Skeletal muscle tissue (tissue), 4 donors: Measurements from ENCODE around the gene ASF1A. TPM values are rescaled to one million over a fixed set of nuclear protein-coding genes. Genes with fewer than 3 reads are reported as not detected.

Source experiments
- H3K27ac ChIP-seq: one replicate; pipeline ENCODE4 v1.7.0; 2013; ENCODE audit warnings: mild to moderate bottlenecking, low read depth, low read length, inconsistent platforms
- H3K27me3 ChIP-seq, 3 donors: one replicate each; pipeline ENCODE4 v1.7.0; 2013; ENCODE audit warnings: low read length in 3 of 3; ENCODE audit not compliant: control insufficient read depth in 3 of 3, insufficient read depth in 3 of 3
- H3K36me3 ChIP-seq, 3 donors: one replicate each; pipeline ENCODE4 v1.7.0; 2013; ENCODE audit warnings: low read length in 3 of 3; ENCODE audit not compliant: control insufficient read depth in 3 of 3, insufficient read depth in 3 of 3
- H3K4me1 ChIP-seq, 3 donors: one replicate each; pipeline ENCODE4 v1.7.0; 2013; ENCODE audit warnings: low read length in 3 of 3, mild to moderate bottlenecking in 3 of 3; ENCODE audit not compliant: control insufficient read depth in 3 of 3, insufficient read depth in 3 of 3
- H3K4me3 ChIP-seq, 3 donors: one replicate each; pipeline ENCODE4 v1.7.0; 2013; ENCODE audit warnings: low read length in 3 of 3
- H3K9ac ChIP-seq, 3 donors: one replicate each; pipeline ENCODE4 v1.7.0; 2013; ENCODE audit warnings: low read length in 3 of 3, mild to moderate bottlenecking in 3 of 3, moderate library complexity in 2 of 3, low read depth in 1 of 3
- H3K9me3 ChIP-seq, 3 donors: one replicate each; pipeline ENCODE4 v1.7.0; 2013; ENCODE audit warnings: low read length in 3 of 3; ENCODE audit not compliant: control insufficient read depth in 3 of 3
- total RNA-seq: library from RNA; depleted of rRNA; stranded (reverse); fragments of >200 nt; gene quantifications from one replicate; pipeline ENCODE4 v1.2.3, GENCODE V29; 2014
- donor health status: Osteomylitis.

The ASF1A gene
- total RNA-seq, 1 donor from 2014 or later: 11.5 TPM

DNA sequence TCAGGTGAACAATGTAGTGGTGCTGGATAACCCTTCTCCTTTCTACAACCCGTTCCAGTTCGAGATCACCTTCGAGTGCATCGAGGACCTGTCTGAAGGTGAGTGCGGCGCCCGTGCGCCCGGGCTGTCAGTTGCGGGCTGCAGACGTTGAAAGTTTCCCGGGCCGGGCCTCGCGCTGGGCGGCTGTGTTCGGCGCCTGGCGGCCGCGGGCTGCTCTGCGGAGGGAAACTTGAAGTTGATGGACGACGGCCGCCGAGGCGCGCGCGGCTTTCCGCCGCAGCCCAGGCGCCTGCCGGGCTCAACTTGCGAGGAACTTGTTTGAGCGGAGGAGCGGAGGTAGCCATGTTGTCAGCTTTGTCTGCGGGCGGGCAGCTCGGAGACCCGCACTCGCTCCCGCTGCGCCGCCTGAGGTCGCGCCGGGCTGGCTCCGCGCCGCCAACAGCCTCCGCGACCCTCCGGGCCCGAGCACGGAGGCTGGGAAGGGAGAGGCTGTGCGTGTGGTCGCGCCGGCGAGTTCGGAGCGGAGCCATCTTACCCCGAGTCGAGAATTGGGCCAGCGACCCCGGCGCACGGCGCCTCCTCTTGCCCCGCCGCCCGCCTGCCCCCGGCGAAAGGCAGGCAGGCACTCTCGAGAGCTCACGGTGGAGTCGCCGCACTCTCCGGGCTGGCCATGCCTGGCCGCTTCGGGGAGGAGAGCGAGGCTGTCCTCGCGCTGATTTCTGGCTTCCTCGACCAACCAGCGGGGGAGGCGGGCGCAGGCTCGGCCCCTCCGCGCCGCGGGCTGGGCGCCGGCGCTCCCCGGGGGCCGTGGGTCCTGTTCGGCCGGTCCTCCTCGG is 691 bp downstream of the ASF1A start:
- H3K4me1 ChIP-seq: peaks cover 4 to 21% (median 21%) of the 10 kb centered on the region in 3 donors
- no peaks in the 10 kb centered on the region for H3K9me3 ChIP-seq

DNA sequence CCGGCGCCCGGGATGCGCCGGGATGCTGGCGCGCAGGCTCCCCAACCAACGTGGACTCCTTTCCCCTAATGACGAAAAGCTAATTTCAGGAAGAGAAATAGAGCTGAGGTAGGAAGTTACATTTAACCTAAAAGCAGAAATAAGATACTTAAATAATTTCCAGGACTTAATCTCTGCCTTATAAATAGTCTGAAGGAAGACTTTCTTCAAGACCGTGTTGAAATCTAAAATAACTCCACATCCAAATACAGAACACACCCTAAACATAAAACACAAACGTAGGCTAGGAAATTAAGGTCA is 1.3 kb downstream of the ASF1A start:
- Histone ChIP-seq H3K9ac (peak overlapping the region; percentile 89 to 91 (median 91)), H3K9me3 (no peaks in the 10 kb centered on the region), H3K4me3 (peak overlapping the region; percentile 71 to 91 (median 88)), H3K36me3 (peaks cover 0 to 2% (median 0%) of the 10 kb centered on the region in 3 donors), H3K4me1 (peaks cover 4 to 21% (median 21%) of the 10 kb centered on the region in 3 donors), H3K27ac (peak overlapping the region; percentile 87), H3K27me3 (no peaks in the 10 kb centered on the region)

More for the DNA sequence above, 691 bp downstream of the ASF1A start:
- H3K4me3 ChIP-seq: peak overlapping the region; percentile 88 to 96 (median 91)
- H3K27me3 ChIP-seq: no peaks in the 10 kb centered on the region
- H3K36me3 ChIP-seq: peaks cover 0 to 2% (median 0%) of the 10 kb centered on the region in 3 donors
- peak overlapping the region; percentile 87 for H3K27ac ChIP-seq
- H3K9ac ChIP-seq: peak overlapping the region; percentile 89 to 91 (median 91)

DNA sequence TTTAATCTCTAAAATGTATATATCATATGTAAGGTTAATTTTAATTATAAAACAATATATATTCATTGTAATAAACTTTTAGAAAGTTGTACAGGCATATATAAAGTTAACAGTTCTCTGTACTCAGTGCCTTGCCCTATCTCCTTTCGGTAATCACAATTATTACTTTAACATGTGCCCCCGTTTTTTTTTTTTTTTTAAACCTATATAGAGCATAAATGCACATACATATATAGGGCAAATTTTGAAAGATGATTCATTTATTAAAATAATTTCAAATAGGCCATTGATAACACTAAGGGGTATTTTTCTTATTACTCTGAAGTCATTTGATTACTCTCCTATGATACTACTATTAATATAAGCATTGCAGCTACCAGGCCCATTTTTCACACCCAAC is 1.9 kb downstream of the ASF1A start:
- H3K9me3 ChIP-seq: no peaks in the 10 kb centered on the region
- H3K27me3 ChIP-seq: no peaks in the 10 kb centered on the region
- peaks cover 0 to 2% (median 1%) of the 10 kb centered on the region in 3 donors for H3K36me3 ChIP-seq
- peak overlapping the region in 2 of 3 donors; percentile 71 to 91 for H3K4me3 ChIP-seq
- peaks cover 4 to 21% (median 21%) of the 10 kb centered on the region in 3 donors for H3K4me1 ChIP-seq
- H3K9ac ChIP-seq: peak overlapping the region in 1 of 3 donors; percentile 91
- H3K27ac ChIP-seq: no peak overlapping the region

DNA sequence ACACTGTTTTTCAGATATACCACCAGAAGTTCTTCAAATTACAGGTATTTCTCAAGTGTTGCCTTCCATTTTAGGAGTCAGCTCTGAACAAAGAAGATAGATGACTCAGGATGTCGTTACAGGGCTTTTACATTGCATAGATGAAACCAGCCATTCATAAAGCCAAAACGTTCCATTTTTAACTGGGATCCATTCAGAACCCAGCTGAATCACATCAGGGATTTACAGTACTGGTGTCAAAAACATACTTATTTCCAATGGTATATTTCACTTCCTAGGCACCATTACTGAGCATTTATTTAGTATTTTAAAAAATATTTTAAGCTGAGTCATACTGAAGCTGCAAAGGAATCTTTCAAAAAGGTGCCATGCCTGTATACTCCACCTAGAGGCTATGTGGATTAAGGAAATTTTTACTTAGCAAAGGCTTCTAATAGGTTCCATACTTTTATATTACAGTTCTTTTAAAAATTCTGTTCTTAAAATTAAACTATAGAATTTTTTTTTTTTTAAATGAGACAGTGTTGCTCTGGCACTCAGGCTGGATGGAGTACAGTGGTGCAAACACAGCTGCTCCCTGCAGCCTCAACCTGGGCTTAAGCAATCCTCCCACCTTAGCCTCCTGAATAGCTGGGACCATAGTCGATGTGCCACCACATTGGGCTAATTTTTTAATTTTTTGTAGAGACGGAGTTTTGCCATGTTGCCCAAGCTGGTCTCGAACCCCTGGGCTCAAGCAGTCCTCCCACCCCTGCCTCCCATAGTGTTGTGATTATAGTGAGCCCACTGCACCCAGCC is 2.6 kb downstream of the ASF1A start:
- no peaks in the 10 kb centered on the region for H3K27me3 ChIP-seq
- H3K27ac ChIP-seq: no peak overlapping the region
- H3K9ac ChIP-seq: no peak overlapping the region
- H3K4me1 ChIP-seq: peaks cover 4 to 21% (median 16%) of the 10 kb centered on the region in 3 donors
- no peak overlapping the region for H3K4me3 ChIP-seq
- peaks cover 0 to 4% (median 2%) of the 10 kb centered on the region in 3 donors for H3K36me3 ChIP-seq
- no peaks in the 10 kb centered on the region for H3K9me3 ChIP-seq

DNA sequence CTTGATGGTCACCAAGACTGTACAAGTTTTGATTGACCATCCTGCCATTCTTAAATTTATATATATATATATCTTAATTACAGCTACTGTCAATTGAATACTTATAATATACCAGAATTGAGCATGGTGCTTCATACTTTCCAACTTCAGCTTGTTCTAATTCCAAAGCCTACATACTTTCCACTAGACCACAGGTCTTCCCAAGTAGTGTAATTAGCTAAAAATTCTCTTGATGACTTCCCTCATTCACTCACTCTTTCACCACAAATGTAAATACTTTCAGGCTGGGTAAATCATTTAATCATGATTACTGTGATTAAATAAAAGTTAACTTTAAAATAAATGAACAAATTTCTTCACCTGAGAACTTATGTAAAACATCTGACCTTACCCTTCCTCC is 3.4 kb downstream of the ASF1A start:
- H3K4me1 ChIP-seq: peaks cover 1 to 14% (median 8%) of the 10 kb centered on the region in 3 donors

DNA sequence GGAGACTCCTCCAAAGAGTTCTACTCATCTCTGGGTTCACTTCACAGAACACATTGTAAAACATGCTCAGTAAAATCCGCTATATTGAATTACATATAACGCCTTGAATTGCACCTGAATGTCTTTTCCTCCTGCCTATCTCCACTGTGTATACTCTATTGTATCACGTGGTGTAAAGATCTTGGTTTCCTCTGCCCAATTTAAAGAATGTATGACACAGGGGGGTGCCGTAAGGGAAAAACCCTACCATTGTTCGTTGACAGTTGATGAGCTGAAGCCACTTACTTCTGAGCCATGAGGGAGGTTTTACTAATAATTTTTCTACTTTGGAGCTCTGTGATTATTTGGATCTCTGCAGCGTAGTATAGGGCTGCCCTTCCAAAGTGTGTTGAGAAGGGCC is 6.0 kb downstream of the ASF1A start:
- H3K9ac ChIP-seq: no peak overlapping the region
- H3K27me3 ChIP-seq: no peaks in the 10 kb centered on the region
- no peaks in the 10 kb centered on the region for H3K9me3 ChIP-seq
- no peak overlapping the region for H3K27ac ChIP-seq
- H3K4me3 ChIP-seq: no peak overlapping the region
- peaks cover 0 to 12% (median 7%) of the 10 kb centered on the region in 3 donors for H3K36me3 ChIP-seq
- H3K4me1 ChIP-seq: peaks cover 0 to 6% (median 4%) of the 10 kb centered on the region in 3 donors

More for the DNA sequence above, 3.4 kb downstream of the ASF1A start:
- no peak overlapping the region for H3K9ac ChIP-seq
- peaks cover 0 to 4% (median 2%) of the 10 kb centered on the region in 3 donors for H3K36me3 ChIP-seq
- H3K4me3 ChIP-seq: no peak overlapping the region
- H3K9me3 ChIP-seq: no peaks in the 10 kb centered on the region
- no peaks in the 10 kb centered on the region for H3K27me3 ChIP-seq
- no peak overlapping the region for H3K27ac ChIP-seq

DNA sequence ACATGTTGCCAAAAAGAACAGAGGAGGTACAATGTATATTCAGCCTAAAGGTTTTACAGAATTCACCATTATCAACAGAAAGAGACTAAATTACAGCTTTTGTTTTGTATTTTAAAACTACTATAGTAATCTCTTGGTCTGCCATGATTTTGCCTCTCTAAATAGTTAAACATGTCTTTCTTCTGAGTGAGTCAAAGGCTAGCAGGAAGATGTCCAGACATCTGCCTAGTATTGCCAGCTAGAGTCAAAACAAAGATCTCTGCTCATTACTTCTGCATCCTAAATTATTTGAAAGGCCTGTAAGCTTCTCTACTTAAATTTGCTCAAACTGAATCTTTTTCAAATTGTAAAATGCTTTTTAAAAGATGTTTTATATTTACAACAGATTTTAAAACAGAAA is 8.8 kb downstream of the ASF1A start:
- H3K27me3 ChIP-seq: no peaks in the 10 kb centered on the region
- no peak overlapping the region for H3K27ac ChIP-seq
- H3K4me3 ChIP-seq: no peak overlapping the region
- H3K36me3 ChIP-seq: peaks cover 0 to 24% (median 7%) of the 10 kb centered on the region in 3 donors
- H3K9me3 ChIP-seq: no peaks in the 10 kb centered on the region
- H3K4me1 ChIP-seq: peaks cover 0 to 4% (median 0%) of the 10 kb centered on the region in 3 donors
- no peak overlapping the region for H3K9ac ChIP-seq

DNA sequence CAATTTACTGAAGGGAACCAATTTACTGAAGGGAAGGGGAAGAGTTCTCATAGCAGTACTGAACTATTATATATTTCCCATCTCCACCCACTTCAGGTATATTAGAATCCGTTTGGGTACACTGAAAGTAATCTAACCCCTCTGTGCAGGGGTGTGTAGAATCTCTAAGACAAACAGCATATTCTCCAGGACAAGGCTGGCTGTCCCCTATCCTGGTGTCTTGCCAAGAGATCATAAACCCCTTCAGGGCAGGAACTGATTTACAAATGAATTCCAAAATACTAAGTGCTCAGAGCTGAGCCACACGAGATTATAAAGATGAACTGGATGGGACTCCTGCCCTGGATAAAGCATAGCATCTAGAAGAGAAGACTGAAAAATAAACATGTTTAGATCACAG is 9.2 kb downstream of the ASF1A start:
- peaks cover 0 to 27% (median 7%) of the 10 kb centered on the region in 3 donors for H3K36me3 ChIP-seq

DNA sequence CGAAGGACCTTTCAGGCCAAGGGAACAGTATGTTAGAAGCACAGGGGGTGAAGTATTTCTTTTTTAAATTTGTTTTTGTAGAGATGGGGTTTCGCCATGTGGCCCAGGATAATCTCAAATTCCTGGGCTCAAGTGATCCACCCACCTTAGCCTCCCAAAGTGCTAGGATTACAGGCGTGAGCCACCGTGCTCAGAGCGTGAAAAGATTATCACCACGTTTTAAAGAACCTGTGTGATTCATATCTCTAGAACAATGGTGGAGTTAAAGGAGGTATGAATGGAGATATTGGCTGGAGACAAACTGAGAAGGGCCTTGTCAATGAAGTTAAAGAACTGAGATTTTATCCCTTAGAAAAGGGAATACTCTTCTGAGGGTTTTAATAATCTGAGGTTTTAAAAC is 9.7 kb downstream of the ASF1A start:
- peaks cover 0 to 4% (median 0%) of the 10 kb centered on the region in 3 donors for H3K4me1 ChIP-seq
- H3K27ac ChIP-seq: no peak overlapping the region
- H3K9ac ChIP-seq: no peak overlapping the region
- no peak overlapping the region for H3K4me3 ChIP-seq
- no peaks in the 10 kb centered on the region for H3K9me3 ChIP-seq
- H3K36me3 ChIP-seq: peaks cover 0 to 30% (median 7%) of the 10 kb centered on the region in 3 donors
- no peaks in the 10 kb centered on the region for H3K27me3 ChIP-seq

More for the DNA sequence above, 9.2 kb downstream of the ASF1A start:
- Histone ChIP-seq H3K9me3 (no peaks in the 10 kb centered on the region), H3K4me3 (no peak overlapping the region), H3K4me1 (peaks cover 0 to 4% (median 0%) of the 10 kb centered on the region in 3 donors), H3K27ac (no peak overlapping the region), H3K9ac (no peak overlapping the region), H3K27me3 (no peaks in the 10 kb centered on the region)
